HG02938 (cell line): Measurements from ENCODE around the gene KPNA1.
A peak's percentile ranks its signal among the peaks of the same experiment; 100 is the strongest.

ENCODE experiments used
- ATAC-seq: cut with Tn5 transposase; IDR thresholded peaks from one replicate; pipeline ENCODE4 v1.9.1; 2021; ENCODE audit warnings: mild to moderate bottlenecking, moderate library complexity; ENCODE audit not compliant: unreplicated experiment

The KPNA1 gene

DNA sequence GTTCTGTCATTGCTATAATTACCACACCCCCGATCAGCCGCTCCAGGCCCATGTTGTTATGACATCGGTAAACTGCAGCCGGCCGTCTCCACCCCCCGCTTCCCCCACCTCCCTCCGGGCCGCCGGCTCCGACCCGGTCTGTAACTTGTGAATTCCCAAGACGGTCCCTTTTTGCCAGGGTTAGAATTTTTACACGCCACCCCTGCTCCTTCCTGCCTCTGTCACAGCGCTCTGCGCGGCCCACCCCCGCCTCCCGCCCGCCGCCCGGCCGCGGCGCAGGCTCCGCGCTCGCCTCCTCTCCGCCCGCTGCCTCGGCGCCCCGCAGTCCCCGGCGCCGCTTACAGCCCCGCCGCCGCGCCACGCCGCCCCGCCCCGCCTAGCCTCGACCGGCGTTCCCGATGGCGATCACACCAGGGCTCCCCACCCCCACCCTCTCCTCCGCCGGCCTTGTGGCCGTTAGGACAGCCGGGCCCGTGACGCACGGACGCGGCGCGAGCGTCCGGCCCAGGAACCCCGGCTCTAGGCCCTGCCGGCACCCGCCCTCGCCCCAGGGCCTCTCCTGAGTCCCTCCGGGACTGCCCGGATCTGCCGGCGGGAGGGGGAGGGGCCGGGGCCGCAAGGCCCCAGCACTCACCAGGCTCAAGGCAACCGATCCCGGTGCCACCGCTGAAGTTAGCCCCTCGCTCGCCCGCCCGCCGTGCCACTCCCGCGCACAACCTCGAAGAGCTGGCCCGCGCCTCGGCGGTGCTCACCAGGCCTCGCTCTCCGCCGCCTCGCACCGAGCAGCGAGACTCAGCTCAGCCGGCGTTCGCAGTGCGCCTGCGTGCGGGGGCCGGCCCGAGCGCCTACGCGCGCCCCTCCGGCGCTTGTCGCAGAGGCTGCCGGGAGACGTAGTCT lies at the start of gene KPNA1:
TSS of gene KPNA1 (minus strand) at position 817 of the 897 bp plus-strand sequence. CDS start 18,374 bp downstream, outside the sequence.
- ATAC-seq: peak; percentile 72

GRCh38 chr3:122564155-122564912 lies 49.6 kb upstream of the KPNA1 start, which contains the start of the genes DTX3L and PARP9:
Gene DTX3L (plus strand): TSS chr3:122564338. CDS start chr3:122564427, 89 bp downstream.
Gene PARP9 (minus strand): TSS chr3:122564300. CDS start chr3:122559620, 4,680 bp downstream.
- ATAC-seq: peak; percentile 51

GRCh38 chr3:122563717-122564025 lies 48.9 kb upstream of the KPNA1 start:
- ATAC-seq: peak; percentile 5

DNA sequence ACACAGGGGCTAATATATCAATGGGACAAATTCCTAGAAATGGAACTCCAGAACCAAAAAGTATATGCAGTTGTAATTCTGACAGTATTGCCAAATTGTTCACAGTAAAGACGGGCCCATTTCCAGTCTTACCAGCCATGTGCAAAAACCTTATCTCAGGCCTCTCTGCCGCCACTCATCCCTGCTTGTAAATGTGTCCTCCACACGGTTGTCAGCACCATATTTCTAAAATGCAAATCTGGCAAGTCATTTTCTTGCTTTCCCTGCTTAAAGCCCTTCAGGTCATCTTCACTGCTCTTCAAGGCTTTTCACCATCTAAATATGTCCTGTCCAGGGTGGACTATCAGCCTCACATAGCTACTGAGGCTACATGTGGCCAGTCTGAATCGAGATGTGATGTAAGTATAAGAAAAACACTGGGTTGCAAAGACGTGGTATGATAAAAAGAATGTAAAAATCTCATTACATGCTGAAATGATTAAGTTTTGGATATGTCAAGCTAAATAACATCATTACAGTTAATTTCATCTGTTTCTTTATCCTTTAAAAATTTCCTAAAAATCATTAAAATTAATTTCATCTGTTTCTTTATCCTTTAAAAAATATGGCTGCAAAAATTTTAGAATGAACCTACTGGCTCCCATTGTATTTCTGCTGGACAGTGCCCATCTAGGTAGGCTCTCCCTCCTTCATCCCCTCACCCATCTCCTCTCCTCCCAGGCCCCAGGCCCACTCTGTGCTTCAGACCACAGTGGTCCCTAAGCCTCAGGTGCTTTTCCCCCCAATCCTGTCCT lies 48.4 kb upstream of the KPNA1 start:
- no peak for ATAC-seq

DNA sequence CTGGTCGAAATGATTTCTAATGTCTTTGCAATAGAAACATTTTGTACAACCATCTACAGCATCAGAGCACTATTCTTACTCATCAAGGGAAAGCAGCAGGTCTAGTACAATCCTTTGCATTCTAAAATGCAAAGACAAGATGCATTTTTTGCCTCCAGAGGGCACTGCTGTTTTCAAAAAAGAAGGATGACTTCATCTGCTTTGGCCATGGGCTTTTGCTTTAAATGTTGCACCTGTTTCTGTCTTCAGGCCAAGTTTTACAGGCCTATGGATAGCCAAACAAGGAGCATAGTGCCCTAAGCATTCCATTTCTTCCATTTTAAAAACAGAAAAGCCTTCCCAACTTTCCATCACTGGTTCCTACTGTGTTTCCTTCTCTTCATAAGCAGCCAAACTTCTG lies 45.9 kb upstream of the KPNA1 start:
- ATAC-seq: no peak

- ATAC-seq: no peak
Measured at GRCh38 chr3:122559906-122560305, 45.2 kb upstream of the KPNA1 start.

GRCh38 chr3:122558605-122559004 lies 43.9 kb upstream of the KPNA1 start:
- no peak for ATAC-seq

DNA sequence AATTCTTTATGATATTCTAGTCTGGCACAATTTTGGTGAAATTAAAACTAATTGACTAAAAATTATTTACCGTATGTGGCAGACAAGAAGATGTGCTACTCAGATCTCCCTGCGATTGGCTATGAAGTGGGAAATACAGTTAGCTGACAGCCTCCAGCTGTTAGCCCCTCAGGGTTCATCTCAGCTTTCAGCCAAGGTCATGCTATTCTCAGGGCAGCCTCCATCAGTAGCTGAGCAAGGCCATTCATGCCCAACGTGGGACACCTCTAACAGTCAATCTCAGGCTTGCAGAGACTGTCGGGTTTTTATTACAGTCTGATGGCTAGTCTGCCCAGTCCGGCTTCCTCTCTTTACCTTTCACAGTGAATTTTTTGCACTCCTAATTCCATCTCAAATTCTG lies 42.6 kb upstream of the KPNA1 start:
- no peak for ATAC-seq

- ATAC-seq: no peak
Measured at GRCh38 chr3:122555275-122556071, 40.7 kb upstream of the KPNA1 start.

GRCh38 chr3:122553171-122553570 lies 38.4 kb upstream of the KPNA1 start:
- no peak for ATAC-seq

DNA sequence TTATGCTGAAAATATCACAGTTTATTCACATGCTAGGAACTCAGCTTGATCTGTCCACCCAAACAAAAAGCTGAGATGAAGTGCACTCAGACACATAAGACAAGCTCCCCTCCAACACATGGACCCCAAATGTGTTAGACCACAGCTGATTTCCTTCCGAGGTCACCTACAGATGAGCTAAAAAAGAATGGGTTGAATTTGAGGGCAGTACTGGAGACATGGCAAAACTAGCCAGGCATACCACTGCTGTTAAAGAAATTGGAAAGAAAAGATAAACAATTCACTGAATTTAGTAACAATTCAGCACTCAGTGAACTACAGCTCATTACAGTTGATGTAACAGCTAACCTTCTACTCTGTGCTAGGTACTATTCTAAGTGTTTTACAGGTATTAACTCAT lies 33.9 kb upstream of the KPNA1 start:
- ATAC-seq: no peak

DNA sequence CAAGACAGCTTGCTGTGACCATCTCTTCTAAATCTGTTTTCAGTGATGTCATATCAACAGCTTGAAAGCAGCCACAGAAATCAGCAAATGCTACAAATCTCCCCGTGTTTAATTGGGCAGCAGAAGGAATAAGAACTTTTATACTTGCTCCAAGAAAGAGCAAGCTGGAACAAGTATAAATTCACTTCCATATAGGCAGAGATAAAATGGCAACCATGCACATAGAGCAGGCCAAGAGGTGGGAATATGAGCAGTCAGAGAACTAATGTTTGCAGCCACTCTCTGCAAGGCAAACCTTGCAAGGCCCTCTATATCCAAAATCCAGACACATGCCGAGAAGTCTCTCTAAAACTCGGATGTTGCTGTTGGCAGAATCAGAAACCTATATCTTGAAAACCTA lies 33.3 kb upstream of the KPNA1 start:
- no peak for ATAC-seq

GRCh38 chr3:122546151-122546550 lies 31.4 kb upstream of the KPNA1 start:
- ATAC-seq: no peak

DNA sequence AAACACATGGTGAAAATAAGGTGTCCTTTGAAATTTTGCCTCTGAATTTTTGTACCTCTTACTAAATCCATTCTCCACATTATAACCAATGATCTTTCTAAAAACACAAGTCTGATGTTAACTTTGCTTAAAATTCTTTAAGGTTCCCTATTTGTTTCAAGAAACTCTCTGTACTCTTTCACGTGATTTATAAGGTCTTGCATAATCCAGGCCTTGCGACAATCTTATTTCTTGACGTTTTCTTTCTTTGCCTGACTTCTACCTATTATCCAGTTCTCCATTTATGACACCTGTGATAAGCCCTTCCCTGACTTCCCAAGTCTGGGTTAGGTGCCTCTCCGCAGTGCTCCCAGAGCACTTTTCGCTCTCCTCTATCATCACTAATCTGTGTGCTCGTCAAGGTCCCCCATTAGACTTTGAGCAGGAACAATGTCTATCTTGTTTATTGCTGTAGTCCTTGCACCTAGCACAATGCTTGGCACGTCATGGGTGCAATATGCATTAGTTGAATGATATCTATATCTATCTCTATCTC lies 24.3 kb upstream of the KPNA1 start:
- ATAC-seq: no peak

DNA sequence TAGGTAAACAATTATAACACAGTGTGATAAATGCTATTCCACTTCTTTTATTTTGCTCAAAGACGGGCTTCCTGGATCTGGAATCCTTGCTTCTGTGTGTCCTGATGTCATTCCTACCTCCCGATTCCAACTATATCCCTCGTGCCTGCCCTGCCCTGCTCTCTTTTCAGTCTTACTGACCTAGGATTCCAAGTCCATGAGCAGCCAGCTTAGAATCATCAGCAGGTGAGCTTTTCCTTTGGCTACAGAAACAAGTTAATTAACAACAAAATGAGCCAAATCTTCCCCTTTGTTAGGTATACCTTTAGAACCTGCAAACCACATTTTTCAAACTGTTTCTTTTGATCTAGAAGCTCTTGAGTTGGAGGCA lies 21.9 kb upstream of the KPNA1 start:
- ATAC-seq: no peak

- ATAC-seq: no peak
Measured at GRCh38 chr3:122535964-122536631, 21.4 kb upstream of the KPNA1 start.

DNA sequence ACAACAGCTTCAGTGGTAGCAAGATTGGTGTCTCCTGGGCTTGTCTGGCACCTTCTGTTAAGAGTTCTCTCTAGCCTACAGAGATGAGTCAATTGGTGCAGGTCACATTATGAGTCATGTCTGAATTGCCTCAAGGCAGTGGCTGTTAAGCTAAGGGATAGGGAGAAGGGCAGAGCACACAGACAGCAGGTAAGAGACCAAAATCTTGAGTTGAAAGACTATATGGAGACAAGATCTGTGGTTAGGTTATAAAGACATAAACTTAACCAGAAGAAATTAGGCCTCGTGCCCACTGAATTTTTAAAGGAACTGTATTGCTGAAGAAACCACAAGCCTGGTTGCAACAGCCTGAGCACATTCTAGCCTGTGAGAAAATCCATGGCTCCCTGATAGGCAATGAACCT lies 19.2 kb upstream of the KPNA1 start:
- peak; percentile 100 for ATAC-seq

DNA sequence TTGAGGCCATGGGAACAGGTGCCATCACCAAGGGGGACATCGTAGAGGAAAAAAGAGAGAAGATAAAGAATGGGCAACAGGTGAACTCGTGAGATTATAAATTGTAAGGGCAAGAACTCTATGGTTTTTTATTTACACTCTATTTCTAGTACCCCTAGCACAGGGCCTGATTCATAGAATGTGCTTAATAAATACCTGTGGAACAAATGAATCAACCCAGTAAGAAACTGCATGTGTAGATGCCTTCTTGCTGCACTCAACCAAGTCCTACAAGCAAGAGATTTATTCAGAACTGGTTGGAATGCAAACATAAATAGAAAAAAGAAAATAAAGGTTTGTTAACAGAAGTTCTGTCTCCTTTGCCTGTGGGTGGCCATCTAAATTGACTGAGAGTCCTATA lies 18.7 kb upstream of the KPNA1 start:
- no peak for ATAC-seq

DNA sequence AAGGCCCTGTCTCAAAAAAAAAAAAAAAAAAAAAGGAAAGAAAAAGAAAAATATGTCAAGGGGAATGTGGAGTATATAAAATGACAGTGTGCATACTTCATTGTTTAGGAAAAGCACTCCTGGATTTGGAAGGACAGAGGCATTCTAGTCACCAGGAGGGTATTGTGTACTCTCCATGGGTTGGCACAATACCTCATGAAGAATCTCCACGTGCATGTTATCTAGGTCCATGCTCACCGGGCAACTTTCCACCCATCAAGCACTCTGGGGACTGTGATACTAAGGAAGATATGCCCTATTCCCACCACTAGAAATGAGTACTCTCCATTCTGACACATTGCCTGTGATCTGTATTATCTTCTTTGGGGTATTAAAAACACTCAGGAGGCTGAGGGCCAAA lies 15.4 kb upstream of the KPNA1 start:
- no peak for ATAC-seq

DNA sequence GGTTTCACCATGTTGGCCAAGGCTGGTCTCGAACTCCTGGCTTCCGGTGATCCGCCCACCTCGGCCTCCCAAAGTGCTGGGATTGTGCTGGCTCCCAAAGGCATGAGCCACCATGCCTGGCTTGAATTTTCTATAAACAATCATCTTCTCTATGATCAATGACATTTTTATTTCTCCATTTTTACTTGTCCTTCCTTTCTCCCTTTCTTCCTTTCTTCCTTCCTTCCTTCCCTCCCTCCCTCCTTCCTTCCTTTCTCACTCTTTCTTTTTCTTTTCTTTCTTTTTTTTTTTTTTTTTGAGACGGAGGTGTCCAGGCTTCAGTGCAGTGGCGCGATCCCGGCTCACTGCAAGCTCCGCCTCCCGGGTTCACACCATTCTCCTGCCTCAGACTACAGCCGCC lies 8.6 kb upstream of the KPNA1 start:
- ATAC-seq: no peak
